ENCODE measurements around the gene KRT9. TPM values are rescaled to one million over a fixed set of nuclear protein-coding genes. Genes with fewer than 3 reads are reported as not detected.

KRT9 gene
- total and polyA plus RNA-seq, 2 of the 13 experiments (the other 11 are each of a cell fraction or from before 2014, with no cell fraction given): not detected

DNA sequence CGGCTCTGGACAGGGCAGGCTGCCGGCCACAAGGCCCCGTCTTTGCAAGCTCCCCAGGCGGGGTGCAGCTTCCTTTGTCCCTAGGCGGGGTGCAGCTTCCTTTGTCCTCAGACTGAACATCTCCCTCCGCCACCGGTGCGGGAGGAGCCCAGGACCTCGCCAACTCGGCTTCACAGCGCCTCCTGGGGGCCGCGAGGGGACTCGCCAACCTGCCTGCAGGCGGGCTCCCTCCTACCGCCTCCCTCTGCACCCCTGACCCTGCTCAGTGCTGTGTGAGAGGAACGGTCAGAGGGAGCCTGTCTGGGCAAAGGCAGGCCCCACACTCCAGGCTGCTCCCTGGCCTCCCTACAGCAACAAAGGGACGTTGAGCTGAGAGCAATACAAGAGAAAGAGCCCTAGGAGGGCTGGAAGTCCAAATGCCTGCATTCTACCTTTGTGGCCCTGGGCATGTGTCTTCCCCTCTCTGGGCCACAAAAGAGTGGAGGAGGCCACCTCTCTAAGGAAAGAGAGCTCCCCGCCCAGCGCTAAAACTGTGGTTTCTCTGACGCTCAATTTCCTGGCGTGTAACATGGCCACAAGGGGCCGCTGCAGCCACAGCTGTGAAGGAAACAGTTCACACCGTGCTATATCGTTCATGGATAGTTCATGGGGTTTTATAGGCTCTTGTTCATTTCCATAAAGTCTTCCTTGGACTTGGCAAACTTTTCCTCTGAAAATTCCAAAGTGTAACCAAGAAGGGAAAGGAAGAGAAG lies 22.8 kb downstream of the KRT9 start:
- DNase-seq (ENCODE audit: low spot score) (peak; percentile 82), ATAC-seq (peak; percentile 90), FAIRE-seq (peak; percentile 97)
- Histone ChIP-seq H3K36me3 (replicated peaks in 1 of 2; ENCODE audit: control insufficient read depth in 1 of 2, insufficient read depth in 2 of 2, low read length in 2 of 2) (no peaks in the 10 kb centered on the region), H3K4me3 (replicated peaks in 1 of 3; ENCODE audit: insufficient read depth in 1 of 3, low read depth in 2 of 3, low read length in 3 of 3) (peak overlapping the region; percentile 18 to 67 (median 22); a peak in 4 of 6 replicates), H3K27me3 (ENCODE audit: control insufficient read depth in 1 of 2, insufficient read depth in 2 of 2, low read length in 2 of 2) (peaks cover 4 to 28% of the 10 kb centered on the region in 2 experiments; a peak in 4 of 5 replicates), H3K27ac (ENCODE audit: extremely low read length, insufficient read depth, low read length) (peak overlapping the region; percentile 16), H3K79me2 (ENCODE audit: insufficient read depth, low read length) (no peaks in the 10 kb centered on the region), H2AFZ (ENCODE audit: low read length) (peak overlapping the region; percentile 49), H4K20me1 (ENCODE audit: insufficient read depth, low read length) (no peaks in the 10 kb centered on the region), H3K9me3 (ENCODE audit: low read length) (no peaks in the 10 kb centered on the region), H3K9ac (ENCODE audit: insufficient read depth, low read depth, low read length) (peak overlapping the region; percentile 42), H3K4me2 (ENCODE audit: low read depth, low read length) (peak overlapping the region; percentile 93), H3K4me1 (ENCODE audit: insufficient read depth, low read length) (peaks cover 48% of the 10 kb centered on the region)
- WGBS (ENCODE audit: low lambda C conversion rate): 0% methylated on average over 16 of the region's 25 CpGs
- intact Hi-C loops (cut with micrococcal nuclease; ENCODE audit: unreplicated experiment) (loop anchor here (1.0 kb wide), 2 partner anchors 99 to 113 kb away; no protein-coding TSS in a partner anchor), in situ Hi-C loops (cut with HindIII; ENCODE audit: extremely low pct_ligation_motif_present, low pct_unique_long_range_greater_than_20kb) (loop anchor here (5.0 kb wide), 2 partner anchors 62 to 113 kb away; partner anchors contain the start of gene KRT36)
- BruUV-seq (replicated peaks): no TSS peak
- POLR2A ChIA-PET: interaction anchor here (0.7 to 3.3 kb wide), 8 partner anchors 10 to 730 kb away, joined by 3 to 26 read pairs (median 4); partner anchors contain the start of genes EIF1 and KRT19
- CTCF ChIA-PET (ENCODE audit: low intra/inter-chr PET ratio, low total read pairs): interaction anchor here (0.7 to 6.3 kb wide), 14 partner anchors 15 to 746 kb away, joined by 3 to 84 read pairs (median 8); partner anchors contain the start of gene KRT19
- TF ChIP-seq KDM5A (IDR thresholded peaks at IDR 0.05; ENCODE audit: borderline replicate concordance, low read length) (no peak), GPN1 (CRISPR knock-in tag; IDR thresholded peaks at IDR 0.05; ENCODE audit: borderline replicate concordance) (no peak), ZFX (CRISPR knock-in tag; IDR thresholded peaks at IDR 0.05; ENCODE audit: low read depth) (peak; percentile 59; the same call in 1 of the 2 replicates), NAIF1 (CRISPR knock-in tag; IDR thresholded peaks at IDR 0.05; ENCODE audit: borderline replicate concordance) (no peak), ETV5 (CRISPR knock-in tag; IDR thresholded peaks at IDR 0.05; ENCODE audit: borderline replicate concordance) (peak; percentile 34; the same call in 1 of the 2 replicates), SOX5 (CRISPR knock-in tag; IDR thresholded peaks at IDR 0.05; ENCODE audit: borderline replicate concordance) (peak; percentile 25; the same call in 1 of the 2 replicates), PPARG (CRISPR knock-in tag; conservative IDR thresholded peaks at IDR 0.05) (peak; percentile 62), ISL2 (CRISPR knock-in tag; IDR thresholded peaks at IDR 0.05) (no peak), ZNF746 (CRISPR knock-in tag; IDR thresholded peaks at IDR 0.05) (no peak), ATF7-NPFF (CRISPR knock-in tag; IDR thresholded peaks at IDR 0.05; ENCODE audit: low read depth) (no peak), RXRB (CRISPR knock-in tag; IDR thresholded peaks at IDR 0.05; ENCODE audit: borderline replicate concordance) (peak; percentile 62; the same call in 1 of the 2 replicates), RXRA (CRISPR knock-in tag; IDR thresholded peaks at IDR 0.05) (peak; percentile 81), DR1 (CRISPR knock-in tag; IDR thresholded peaks at IDR 0.05) (no peak)
- TF ChIP-seq, protein P1, sequence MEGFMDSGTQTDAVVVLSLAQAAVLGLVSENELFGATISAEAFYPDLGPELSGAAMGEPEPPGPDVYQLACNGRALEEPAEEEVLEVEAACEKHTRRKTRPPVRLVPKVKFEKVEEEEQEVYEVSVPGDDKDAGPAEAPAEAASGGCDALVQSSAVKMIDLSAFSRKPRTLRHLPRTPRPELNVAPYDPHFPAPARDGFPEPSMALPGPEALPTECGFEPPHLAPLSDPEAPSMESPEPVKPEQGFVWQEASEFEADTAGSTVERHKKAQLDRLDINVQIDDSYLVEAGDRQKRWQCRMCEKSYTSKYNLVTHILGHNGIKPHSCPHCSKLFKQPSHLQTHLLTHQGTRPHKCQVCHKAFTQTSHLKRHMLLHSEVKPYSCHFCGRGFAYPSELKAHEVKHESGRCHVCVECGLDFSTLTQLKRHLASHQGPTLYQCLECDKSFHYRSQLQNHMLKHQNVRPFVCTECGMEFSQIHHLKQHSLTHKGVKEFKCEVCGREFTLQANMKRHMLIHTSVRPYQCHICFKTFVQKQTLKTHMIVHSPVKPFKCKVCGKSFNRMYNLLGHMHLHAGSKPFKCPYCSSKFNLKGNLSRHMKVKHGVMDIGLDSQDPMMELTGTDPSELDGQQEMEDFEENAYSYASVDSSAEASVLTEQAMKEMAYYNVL (CRISPR knock-in tag; IDR thresholded peaks at IDR 0.05; ENCODE audit: borderline replicate concordance): peak; percentile 90; the same call in 1 of the 2 replicates
- TF ChIP-seq, protein P2, sequence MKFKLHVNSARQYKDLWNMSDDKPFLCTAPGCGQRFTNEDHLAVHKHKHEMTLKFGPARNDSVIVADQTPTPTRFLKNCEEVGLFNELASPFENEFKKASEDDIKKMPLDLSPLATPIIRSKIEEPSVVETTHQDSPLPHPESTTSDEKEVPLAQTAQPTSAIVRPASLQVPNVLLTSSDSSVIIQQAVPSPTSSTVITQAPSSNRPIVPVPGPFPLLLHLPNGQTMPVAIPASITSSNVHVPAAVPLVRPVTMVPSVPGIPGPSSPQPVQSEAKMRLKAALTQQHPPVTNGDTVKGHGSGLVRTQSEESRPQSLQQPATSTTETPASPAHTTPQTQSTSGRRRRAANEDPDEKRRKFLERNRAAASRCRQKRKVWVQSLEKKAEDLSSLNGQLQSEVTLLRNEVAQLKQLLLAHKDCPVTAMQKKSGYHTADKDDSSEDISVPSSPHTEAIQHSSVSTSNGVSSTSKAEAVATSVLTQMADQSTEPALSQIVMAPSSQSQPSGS (CRISPR knock-in tag; IDR thresholded peaks at IDR 0.05): peak; percentile 42; the same call in 1 of the 2 replicates
- TF ChIP-seq, protein P3, sequence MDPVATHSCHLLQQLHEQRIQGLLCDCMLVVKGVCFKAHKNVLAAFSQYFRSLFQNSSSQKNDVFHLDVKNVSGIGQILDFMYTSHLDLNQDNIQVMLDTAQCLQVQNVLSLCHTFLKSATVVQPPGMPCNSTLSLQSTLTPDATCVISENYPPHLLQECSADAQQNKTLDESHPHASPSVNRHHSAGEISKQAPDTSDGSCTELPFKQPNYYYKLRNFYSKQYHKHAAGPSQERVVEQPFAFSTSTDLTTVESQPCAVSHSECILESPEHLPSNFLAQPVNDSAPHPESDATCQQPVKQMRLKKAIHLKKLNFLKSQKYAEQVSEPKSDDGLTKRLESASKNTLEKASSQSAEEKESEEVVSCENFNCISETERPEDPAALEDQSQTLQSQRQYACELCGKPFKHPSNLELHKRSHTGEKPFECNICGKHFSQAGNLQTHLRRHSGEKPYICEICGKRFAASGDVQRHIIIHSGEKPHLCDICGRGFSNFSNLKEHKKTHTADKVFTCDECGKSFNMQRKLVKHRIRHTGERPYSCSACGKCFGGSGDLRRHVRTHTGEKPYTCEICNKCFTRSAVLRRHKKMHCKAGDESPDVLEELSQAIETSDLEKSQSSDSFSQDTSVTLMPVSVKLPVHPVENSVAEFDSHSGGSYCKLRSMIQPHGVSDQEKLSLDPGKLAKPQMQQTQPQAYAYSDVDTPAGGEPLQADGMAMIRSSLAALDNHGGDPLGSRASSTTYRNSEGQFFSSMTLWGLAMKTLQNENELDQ (CRISPR knock-in tag; IDR thresholded peaks at IDR 0.05; ENCODE audit: borderline replicate concordance): 0 out of 2 replicates have a peak, but pooled peaks have one; percentile 44
- TF ChIP-seq, protein P4, sequence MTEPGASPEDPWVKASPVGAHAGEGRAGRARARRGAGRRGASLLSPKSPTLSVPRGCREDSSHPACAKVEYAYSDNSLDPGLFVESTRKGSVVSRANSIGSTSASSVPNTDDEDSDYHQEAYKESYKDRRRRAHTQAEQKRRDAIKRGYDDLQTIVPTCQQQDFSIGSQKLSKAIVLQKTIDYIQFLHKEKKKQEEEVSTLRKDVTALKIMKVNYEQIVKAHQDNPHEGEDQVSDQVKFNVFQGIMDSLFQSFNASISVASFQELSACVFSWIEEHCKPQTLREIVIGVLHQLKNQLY (CRISPR knock-in tag; IDR thresholded peaks at IDR 0.05): no peak

All from HepG2 (cell line).